ENCODE data around the gene ZNF469. TPM values are rescaled to one million over a fixed set of nuclear protein-coding genes. Genes with fewer than 3 reads are reported as not detected.

The ZNF469 gene
- total RNA-seq, 4 donors from 2014 or later: 0.17 to 0.49 (median 0.40) TPM

- intact Hi-C loops (cut with DNase I; ENCODE audit: low total_unique reads): no loop called here
- H3K4me3 ChIP-seq (ENCODE audit: low read depth, poor library complexity, severe bottlenecking): no peak overlapping the region
- DNase-seq (ENCODE audit: low spot score in 2 of 2): no peak
- TF ChIP-seq CTCF (IDR thresholded peaks at IDR 0.05): no peak
- no peak for TF ChIP-seq POLR2A (IDR thresholded peaks at IDR 0.05)
- 93 to 96% methylated on average over 5 of the region's 5 CpGs for WGBS, 2 donors
Measured at GRCh38 chr16:88361775-88362174, 21.0 kb upstream of the ZNF469 start.

GRCh38 chr16:88363239-88363891 is 19.4 kb upstream of the ZNF469 start:
- H3K4me3 ChIP-seq (ENCODE audit: low read depth, poor library complexity, severe bottlenecking): no peak overlapping the region
- DNase-seq (ENCODE audit: low spot score in 2 of 2): no peak
- intact Hi-C loops (cut with DNase I; ENCODE audit: low total_unique reads): no loop called here
- 39 to 44% methylated on average over 2 of the region's 2 CpGs for WGBS, 2 donors
- TF ChIP-seq CTCF (IDR thresholded peaks at IDR 0.05) (no peak), POLR2A (IDR thresholded peaks at IDR 0.05) (no peak)

GRCh38 chr16:88365244-88365865 is 17.4 kb upstream of the ZNF469 start:
- TF ChIP-seq POLR2A (IDR thresholded peaks at IDR 0.05) (no peak), CTCF (IDR thresholded peaks at IDR 0.05) (no peak)
- no peak for DNase-seq (ENCODE audit: low spot score in 2 of 2)
- intact Hi-C loops (cut with DNase I; ENCODE audit: low total_unique reads): no loop called here
- H3K4me3 ChIP-seq (ENCODE audit: low read depth, poor library complexity, severe bottlenecking): no peak overlapping the region
- WGBS, 2 donors: 76 to 84% methylated on average over 5 to 6 of the region's 6 CpGs

- DNase-seq (ENCODE audit: low spot score in 2 of 2): no peak
- TF ChIP-seq CTCF (IDR thresholded peaks at IDR 0.05) (peak in 1 of 3 donors; percentile 41), POLR2A (IDR thresholded peaks at IDR 0.05) (no peak)
- 83 to 86% methylated on average over 4 of the region's 4 CpGs for WGBS, 2 donors
- no peak overlapping the region for H3K4me3 ChIP-seq (ENCODE audit: low read depth, poor library complexity, severe bottlenecking)
- intact Hi-C loops (cut with DNase I; ENCODE audit: low total_unique reads): no loop called here
Measured at GRCh38 chr16:88366032-88366703, 16.6 kb upstream of the ZNF469 start.

- WGBS, 2 donors: 97 to 98% methylated on average over 4 of the region's 4 CpGs
- no peak overlapping the region for H3K4me3 ChIP-seq (ENCODE audit: low read depth, poor library complexity, severe bottlenecking)
- DNase-seq (ENCODE audit: low spot score in 2 of 2): no peak
- intact Hi-C loops (cut with DNase I; ENCODE audit: low total_unique reads): no loop called here
- TF ChIP-seq CTCF (IDR thresholded peaks at IDR 0.05): no peak
Measured at GRCh38 chr16:88366704-88367047, 16.1 kb upstream of the ZNF469 start.

Data from lower leg skin (tissue), 4 donors.